UCSD-AML1 (cell line): ENCODE data around the gene NLRX1.
"Not testable (repeated sequence)": the region's sequence is repeated elsewhere in the genome, so short reads cannot be mapped to it uniquely, and the experiment has no call there.

Experiments
- DNase-seq: peaks from one replicate; lab custom pipeline; 2025; ENCODE audit not compliant: unreplicated experiment; lab: John Stamatoyannopoulos, UW

Gene NLRX1

DNA sequence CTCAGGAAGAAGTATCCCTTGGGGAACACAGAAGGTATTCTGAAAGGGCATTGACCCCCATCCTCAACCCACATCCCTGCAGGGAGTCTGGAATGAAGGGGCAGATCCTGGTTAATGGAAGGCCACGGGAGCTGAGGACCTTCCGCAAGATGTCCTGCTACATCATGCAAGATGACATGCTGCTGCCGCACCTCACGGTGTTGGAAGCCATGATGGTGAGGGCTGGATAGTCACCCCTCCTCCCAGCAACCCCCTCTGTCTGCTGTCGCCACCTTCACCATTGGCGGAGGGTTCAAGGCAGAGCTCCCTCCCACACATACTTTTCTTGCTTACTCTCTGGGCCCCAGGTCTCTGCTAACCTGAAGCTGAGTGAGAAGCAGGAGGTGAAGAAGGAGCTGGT, 14.3 kb upstream of the NLRX1 start:
- DNase-seq = no peak

- peak; percentile 54 for DNase-seq
These were observed 12.6 kb upstream of the NLRX1 start for GRCh38 chr11:119155733-119156492.

DNA sequence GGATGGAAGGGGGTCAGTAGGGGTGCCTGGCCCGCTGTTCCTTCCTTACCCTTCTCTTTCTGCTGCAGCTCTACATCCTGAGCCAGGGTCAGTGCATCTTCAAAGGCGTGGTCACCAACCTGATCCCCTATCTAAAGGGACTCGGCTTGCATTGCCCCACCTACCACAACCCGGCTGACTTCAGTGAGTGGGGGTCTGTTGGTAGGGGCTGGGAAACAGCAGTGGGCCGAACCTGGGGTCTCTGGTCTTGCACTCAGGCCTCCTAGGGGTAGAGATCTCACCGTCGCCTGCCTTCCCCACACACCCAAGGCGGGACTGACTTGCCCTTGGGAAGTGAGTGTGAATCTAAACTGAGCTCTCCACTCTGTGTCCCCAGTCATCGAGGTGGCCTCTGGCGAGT, 12.0 kb upstream of the NLRX1 start:
- DNase-seq = no peak

DNA sequence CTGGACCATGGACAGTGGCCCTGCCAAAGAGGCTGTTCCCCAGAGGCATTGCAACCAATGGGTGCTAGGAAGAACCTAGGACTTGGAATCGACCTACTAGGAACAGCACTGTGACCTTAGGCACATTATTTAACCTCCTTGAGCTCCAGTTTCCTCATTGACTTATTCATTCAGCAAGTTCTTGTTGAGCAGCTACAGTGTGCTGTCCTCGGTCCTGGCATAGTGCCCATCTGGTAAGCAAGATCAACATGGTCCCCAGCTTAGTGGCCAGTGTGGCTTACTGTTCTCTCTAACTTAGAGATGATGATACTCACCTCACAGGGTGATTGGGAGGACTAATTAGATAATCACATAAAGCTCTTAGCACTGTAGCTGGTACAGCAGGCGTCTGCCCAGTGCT, 11.5 kb upstream of the NLRX1 start:
- no peak for DNase-seq

GRCh38 chr11:119158467-119158866, 10.1 kb upstream of the NLRX1 start:
- DNase-seq = no peak

DNA sequence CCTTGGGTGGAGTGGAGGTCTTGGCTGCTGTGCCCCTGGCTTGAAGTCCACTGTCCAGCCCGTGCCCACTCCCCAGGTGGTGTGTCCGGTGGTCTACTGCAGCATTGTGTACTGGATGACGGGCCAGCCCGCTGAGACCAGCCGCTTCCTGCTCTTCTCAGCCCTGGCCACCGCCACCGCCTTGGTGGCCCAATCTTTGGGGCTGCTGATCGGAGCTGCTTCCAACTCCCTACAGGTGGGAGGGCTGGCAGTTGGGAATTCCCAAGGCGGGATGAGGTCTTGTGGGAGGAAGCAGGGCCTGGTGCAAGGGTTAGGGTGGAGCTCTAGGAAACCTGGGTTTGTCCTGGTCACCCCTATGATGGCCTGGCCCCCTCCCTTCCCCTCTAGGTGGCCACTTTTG, 8.4 kb upstream of the NLRX1 start:
- no peak for DNase-seq

GRCh38 chr11:119161871-119162270, 6.7 kb upstream of the NLRX1 start:
- DNase-seq = no peak

- no peak for DNase-seq
These were observed 2.0 kb upstream of the NLRX1 start for GRCh38 chr11:119166368-119167076.

DNA sequence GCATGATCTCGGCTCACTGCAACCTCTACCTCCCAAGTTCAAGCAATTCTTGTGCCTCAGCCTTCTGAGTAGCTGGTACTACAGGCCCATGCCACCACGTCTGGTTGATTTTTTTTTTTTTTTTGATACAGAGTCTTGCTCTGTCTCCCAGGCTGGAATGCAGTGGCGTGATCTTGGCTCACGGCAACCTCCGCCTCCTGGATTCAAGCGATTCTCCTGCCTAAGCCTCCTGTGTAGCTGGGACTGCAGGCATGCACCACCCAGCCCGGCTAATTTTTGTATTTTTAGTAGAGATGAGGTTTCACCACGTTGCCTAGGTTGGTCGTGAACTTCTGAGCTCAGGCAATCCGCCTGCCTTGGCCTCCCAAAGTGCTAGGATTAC, 1.5 kb upstream of the NLRX1 start:
- DNase-seq = not testable (repeated sequence)

DNA sequence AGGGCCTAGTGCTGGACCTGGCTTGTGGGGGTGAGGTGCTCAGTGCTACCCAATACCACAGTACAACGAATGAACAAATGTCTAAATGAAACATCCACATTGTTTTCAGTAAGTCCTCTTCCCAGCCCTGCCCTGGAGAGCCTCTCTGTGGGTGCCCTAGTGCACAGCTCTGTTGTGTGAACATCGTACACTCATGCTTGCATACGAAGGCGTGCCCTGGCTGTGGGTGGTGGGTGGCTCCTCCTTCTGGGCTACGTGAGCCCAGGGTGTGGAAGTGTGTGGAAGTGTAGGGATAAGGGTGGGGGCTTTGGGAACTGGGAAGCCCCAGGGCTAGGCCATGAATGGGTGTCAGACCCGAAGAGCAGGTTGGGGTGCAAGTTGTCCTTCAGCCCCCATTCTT, 592 bp upstream of the NLRX1 start:
- no peak for DNase-seq

DNA sequence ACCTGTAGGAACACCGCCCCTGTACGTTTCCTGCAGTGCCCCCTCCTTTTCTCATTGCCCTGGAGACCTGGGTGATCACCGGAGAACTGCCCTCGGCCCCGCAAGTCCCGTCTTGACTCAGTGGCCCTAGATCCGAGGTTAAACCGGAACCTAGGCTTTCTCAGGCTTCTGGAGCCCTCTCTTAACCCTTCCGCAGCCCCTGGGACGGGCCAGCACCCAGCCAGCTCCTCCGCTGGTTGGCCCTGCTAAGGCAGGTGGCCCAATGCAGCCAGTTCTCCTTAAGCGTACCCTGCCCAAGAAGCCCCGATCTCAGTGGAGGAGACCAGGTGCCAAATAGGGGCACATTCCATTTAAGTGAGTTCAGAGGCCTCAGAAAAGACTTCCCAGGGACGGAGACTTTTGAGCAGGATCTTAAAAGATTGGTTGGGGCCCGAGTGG, 776 bp downstream of the NLRX1 start:
- DNase-seq = peak; percentile 67

DNA sequence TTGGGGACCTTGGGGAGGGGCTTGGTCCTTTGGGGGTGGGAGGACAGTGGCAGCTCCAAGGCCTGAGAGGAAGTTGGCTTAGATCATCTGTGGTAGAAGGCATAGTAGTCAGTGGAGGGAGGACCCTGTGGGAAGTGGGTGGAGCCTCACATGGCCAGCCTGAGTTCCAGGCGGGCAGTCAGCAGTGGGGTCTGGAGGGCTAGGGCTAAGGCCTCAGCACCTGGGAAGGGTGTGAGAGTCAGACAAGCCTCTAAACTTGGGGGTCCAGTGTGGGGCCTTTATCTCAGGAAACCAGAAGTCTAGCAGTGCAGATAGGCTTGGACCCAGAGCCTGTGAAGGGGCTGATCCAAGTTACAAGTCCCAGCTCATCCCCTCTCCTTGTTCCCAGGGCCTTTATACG, 4.0 kb downstream of the NLRX1 start:
- peak; percentile 67 for DNase-seq

GRCh38 chr11:119173453-119173852, 4.9 kb downstream of the NLRX1 start:
- DNase-seq = no peak

- DNase-seq = no peak
These were observed 7.1 kb downstream of the NLRX1 start for GRCh38 chr11:119175493-119176077.

GRCh38 chr11:119178166-119178680, 9.7 kb downstream of the NLRX1 start:
- no peak for DNase-seq

GRCh38 chr11:119179342-119179741, 10.8 kb downstream of the NLRX1 start:
- no peak for DNase-seq

DNA sequence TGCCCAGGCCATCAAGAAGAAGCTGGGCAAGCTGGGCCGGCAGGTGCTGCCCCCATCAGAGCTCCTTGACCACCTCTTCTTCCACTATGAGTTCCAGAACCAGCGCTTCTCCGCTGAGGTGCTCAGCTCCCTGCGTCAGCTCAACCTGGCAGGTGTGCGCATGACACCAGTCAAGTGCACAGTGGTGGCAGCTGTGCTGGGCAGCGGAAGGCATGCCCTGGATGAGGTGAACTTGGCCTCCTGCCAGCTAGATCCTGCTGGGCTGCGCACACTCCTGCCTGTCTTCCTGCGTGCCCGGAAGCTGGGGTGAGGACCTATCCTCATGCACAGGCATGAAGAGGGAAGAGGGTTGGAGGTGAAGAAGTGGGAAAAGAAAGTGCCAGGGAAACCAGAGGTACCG, 11.5 kb downstream of the NLRX1 start:
- no peak for DNase-seq

DNA sequence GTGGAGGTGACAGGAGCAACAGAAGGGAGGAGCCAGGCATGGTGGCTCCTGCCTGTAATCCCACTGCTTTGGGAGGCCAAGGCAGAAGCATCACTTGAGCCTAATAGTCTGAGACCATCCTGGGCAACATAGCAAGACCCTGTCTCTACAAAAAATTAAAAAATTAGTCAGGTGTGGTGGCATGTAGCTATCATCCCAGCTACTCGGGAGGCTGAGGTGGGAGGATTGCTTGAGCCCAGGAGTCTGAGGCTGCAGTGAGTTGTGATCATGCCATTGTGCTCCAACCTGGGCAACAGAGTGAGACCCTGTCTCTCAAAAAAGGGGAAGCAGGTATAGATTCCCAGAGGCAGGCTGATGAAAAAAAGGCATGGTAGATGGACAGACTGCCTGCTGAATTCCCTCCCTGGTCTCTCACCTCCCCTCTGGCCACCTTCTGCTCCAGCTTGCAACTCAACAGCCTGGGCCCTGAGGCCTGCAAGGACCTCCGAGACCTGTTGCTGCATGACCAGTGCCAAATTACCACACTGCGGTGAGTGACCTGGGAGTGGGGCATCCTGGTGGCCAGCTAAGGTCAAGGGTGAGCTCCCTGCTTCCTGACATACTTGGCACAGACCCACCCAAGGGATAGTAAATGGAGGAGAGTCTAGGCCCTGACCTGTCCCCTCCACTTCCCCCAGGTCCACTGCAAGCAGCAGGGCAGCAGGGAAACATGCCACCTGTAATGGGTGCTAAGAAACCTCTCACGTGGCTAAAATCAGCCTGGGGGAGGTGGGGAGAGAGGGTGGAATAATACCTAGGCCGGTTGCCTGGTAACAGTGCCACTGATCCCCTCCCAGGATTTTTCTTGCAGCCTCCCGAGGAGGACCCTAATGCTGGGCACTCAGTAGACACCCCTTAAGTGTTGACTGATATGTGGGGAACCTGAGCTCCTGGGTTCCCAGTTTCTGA, 12.5 kb downstream of the NLRX1 start:
- no peak for DNase-seq

DNA sequence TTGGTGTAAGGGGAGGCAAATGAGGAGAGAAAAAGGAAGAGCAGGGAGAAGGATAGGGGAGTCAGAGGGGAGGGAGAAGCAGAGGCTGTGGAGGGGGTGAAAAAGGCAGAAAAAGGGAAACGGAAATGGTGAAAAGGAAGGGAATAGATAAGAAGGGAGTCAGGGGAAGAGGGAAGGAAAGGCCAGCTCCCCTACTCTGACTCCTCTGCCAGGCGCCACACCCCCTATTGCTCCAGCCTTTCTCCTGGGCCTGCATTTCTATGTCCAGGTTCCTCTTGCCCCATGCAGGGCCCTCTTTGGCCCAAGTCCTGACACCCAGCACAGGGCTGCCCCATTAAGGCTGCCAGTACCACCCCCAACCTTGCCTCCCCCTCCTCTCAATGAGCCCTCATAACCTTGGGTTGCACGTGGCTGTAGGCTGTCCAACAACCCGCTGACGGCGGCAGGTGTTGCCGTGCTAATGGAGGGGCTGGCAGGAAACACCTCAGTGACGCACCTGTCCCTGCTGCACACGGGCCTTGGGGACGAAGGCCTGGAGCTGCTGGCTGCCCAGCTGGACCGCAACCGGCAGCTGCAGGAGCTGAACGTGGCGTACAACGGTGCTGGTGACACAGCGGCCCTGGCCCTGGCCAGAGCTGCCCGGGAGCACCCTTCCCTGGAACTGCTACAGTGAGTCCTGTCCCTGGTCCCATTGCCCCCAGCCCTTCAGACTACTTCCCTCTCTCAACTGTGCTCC, 13.3 kb downstream of the NLRX1 start:
- DNase-seq = peak; percentile 29

DNA sequence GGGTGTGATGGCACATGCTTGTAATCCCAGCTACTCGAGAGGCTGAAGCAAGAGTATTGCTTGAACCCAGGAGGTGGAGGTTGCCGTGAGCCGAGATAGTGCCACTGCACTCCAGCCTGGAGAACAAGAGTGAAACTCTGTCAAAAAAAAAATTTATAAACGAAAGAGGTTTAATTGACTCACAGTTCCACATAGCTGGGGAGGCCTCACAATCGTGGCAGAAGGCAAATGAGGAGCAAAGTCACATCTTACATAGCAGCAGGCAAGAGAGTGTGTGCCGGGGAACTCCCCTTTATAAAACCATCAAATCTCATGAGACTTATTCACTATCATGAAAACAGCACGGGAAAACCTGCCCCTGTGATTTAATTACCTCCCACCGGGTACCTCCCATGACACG, 15.9 kb downstream of the NLRX1 start:
- not testable (repeated sequence) for DNase-seq
